Esophagus (tissue), 2 donors: ENCODE data around the gene KMT2E. TPM values are rescaled to one million over a fixed set of nuclear protein-coding genes. Genes with fewer than 3 reads are reported as not detected.
"Not testable (repeated sequence)": the region's sequence is repeated elsewhere in the genome, so short reads cannot be mapped to it uniquely, and the experiment has no call there.

Experiments used
- H3K27ac ChIP-seq, 2 donors: one replicate each; pipeline ENCODE4 v1.5.1; 2013; ENCODE audit warnings: low read depth in 2 of 2, mild to moderate bottlenecking in 2 of 2, inconsistent platforms in 1 of 2, low read length in 1 of 2, moderate library complexity in 1 of 2
- H3K27me3 ChIP-seq, 2 donors: one replicate each; pipeline ENCODE4 v1.6.1; 2013; ENCODE audit warnings: low read length in 2 of 2, control low read depth in 1 of 2, mild to moderate bottlenecking in 1 of 2; ENCODE audit not compliant: insufficient read depth in 2 of 2, control insufficient read depth in 1 of 2
- H3K36me3 ChIP-seq, 2 donors: one replicate each; pipeline ENCODE4 v1.6.1; 2013; ENCODE audit warnings: low read length in 1 of 2; ENCODE audit not compliant: control insufficient read depth in 2 of 2, insufficient read depth in 2 of 2
- H3K4me1 ChIP-seq, 2 donors: one replicate each; pipeline ENCODE4 v1.6.1; 2013; ENCODE audit warnings: low read length in 1 of 2; ENCODE audit not compliant: control insufficient read depth in 2 of 2, insufficient read depth in 2 of 2
- H3K4me3 ChIP-seq, 2 donors: one replicate each; pipeline ENCODE4 v1.5.1; 2013; ENCODE audit warnings: low read length in 2 of 2, mild to moderate bottlenecking in 2 of 2, low read depth in 1 of 2, moderate library complexity in 1 of 2
- H3K9me3 ChIP-seq, 2 donors: one replicate each; pipeline ENCODE4 v1.6.1; 2013; ENCODE audit warnings: mild to moderate bottlenecking in 2 of 2, low read depth in 1 of 2, low read length in 1 of 2, moderate library complexity in 1 of 2; ENCODE audit not compliant: control insufficient read depth in 2 of 2, insufficient read depth in 1 of 2
- WGBS, 2 donors: extraction: QIAGEN DNeasy Blood & Tissue Kit; methylation state at CpG; one replicate each; pipeline ENCODE4 v1.1.7; 2013; 5-methylcytosine and 5-hydroxymethylcytosine counted together
- polyA plus RNA-seq, 2 donors: library from polyadenylated mRNA; stranded (reverse); fragments of 200-250 nt; gene quantifications; one replicate each; pipeline ENCODE4 v1.2.3, GENCODE V29; 2013
- donor health status: healthy with polysubstance abuse.
- donor health status: Bipolar disorder and iron deficiency.

Gene KMT2E
- polyA plus RNA-seq, 2 donors, result 10.8 to 15.0 TPM

DNA sequence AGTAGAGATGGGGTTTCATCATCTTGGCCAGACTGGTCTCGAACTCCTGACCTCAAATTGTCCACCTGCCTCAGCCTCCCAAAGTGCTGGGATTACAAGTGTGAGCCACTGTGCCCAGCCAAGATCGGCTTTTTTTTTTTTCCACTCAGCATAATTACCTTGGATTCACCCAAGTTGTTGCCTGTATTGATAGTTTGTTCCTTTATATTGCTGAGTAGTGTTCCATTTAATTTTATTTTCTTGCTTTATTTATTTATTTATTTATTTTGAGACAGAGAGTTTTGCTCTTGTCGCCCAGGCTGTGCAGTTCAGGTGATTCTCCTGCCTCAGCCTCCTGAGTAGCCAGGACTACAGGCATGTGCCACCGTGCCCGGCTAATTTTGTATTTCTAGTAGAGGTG is 21.3 kb downstream of the KMT2E start:
- H3K27me3 ChIP-seq, result no peaks in the 10 kb centered on the region
- H3K36me3 ChIP-seq, result peaks cover 0 to 2% of the 10 kb centered on the region in 2 donors
- no peaks in the 10 kb centered on the region for H3K9me3 ChIP-seq
- H3K4me3 ChIP-seq, result no peak overlapping the region
- no peaks in the 10 kb centered on the region for H3K4me1 ChIP-seq
- 91 to 92% methylated on average over 5 of the region's 5 CpGs for WGBS, 2 donors
- H3K27ac ChIP-seq, result no peak overlapping the region

DNA sequence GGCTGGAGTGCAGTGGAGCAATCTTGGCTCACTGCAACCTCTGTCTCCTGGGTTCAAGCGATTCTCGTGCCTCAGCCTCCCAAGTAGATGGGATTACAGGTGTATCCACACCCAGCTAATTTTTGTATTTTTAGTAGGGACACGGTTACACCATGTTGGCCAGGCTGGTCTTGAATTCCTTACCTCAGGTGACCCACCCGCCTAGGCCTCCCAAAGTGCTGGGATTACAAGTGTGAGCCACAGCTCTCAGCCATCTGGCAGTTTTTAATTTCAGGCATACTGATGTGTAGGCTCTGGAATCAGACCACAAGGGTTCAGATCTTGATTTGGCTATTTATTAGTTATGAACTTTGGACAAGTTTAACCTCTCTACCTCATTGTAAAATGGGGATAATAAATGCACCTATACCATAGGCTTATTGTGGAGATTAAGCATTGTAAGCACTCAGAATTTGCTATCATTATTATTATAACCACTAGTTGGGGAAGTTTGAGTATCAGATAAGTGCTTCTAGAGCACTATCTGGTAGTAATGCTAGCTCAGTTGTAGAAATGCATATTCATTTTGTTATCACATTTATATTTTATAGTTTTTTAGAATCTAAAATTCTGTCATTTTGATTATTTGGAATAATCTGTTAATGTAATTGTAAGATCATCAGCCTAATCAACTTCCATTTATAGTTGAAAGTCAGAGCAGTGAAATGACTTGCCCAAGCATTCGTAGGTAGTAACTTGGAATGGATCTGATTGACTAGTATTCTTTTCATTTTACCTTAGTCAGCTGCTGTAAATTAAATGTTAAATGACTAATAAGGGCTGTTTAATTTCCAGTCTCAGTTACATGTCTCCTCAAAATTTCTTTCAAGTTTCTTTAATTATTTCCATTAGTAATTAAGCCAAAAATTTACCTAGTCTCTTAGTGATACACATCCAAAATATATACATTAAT is 22.5 kb downstream of the KMT2E start:
- H3K36me3 ChIP-seq, result peaks cover 0 to 6% of the 10 kb centered on the region in 2 donors
- H3K4me3 ChIP-seq, result no peak overlapping the region
- no peaks in the 10 kb centered on the region for H3K27me3 ChIP-seq
- no peaks in the 10 kb centered on the region for H3K4me1 ChIP-seq
- H3K27ac ChIP-seq, result no peak overlapping the region
- 55 to 69% methylated on average over 5 of the region's 5 CpGs for WGBS, 2 donors
- H3K9me3 ChIP-seq, result no peaks in the 10 kb centered on the region

DNA sequence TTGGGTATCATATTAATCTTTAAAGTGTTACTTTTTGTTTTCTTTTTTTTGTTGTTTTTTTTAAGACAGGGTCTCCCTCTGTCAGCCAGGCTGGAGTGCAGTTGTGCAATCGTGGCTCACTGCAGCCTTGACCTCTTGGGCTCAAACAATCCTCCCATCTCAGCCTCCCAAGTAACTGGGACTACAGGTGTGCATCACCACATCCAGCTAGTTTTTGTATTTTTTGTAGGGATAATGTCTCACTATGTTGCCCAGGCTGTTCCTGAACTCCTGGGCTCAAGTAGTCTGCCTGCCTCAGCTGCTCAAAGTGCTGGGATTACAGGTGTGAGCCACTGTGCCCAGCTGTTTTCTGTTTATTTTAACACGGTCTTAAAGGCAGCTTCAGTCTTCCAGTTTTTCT is 23.3 kb downstream of the KMT2E start:
- Histone ChIP-seq H3K27me3 (no peaks in the 10 kb centered on the region), H3K4me1 (no peaks in the 10 kb centered on the region)

DNA sequence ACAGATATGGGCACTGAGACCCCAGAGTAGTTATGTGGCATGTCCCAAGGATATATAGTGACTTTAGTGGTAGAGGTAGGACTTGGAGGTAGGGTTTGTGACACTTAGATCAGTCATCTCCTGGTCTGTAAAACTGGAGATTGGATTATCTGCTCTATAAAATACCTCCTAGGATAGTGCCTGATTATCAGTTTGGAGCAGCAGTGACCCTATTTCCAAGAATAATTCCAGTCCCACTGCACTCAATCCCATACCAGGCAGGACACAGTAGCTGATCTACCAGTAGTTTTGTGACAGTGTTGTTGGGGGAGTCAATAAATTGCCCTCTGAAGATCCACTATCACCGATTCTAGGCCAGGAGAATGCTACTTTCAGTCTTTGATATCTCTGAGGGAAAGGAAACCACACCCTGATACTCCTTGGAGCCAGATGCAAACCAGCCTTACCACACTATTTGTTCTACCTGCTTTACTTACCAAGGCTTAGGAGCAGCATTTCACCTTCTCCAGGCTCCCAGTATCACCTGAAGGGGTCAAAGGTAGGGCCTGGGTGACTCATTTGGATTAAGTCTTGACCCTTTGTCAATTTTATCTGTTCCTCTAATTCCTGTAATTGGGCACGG is 30.6 kb downstream of the KMT2E start:
- Histone ChIP-seq H3K27me3 (no peaks in the 10 kb centered on the region), H3K27ac (no peak overlapping the region), H3K4me3 (no peak overlapping the region), H3K9me3 (no peaks in the 10 kb centered on the region), H3K4me1 (peaks cover 0 to 3% of the 10 kb centered on the region in 2 donors), H3K36me3 (peaks cover 0 to 12% of the 10 kb centered on the region in 2 donors)
- WGBS, 2 donors, result 71 to 77% methylated on average over 2 of the region's 2 CpGs

More for the DNA sequence above, 23.3 kb downstream of the KMT2E start:
- H3K27ac ChIP-seq, result no peak overlapping the region
- H3K36me3 ChIP-seq, result peaks cover 0 to 6% of the 10 kb centered on the region in 2 donors
- 50 to 54% methylated on average over 2 of the region's 2 CpGs for WGBS, 2 donors
- no peaks in the 10 kb centered on the region for H3K9me3 ChIP-seq
- no peak overlapping the region for H3K4me3 ChIP-seq

DNA sequence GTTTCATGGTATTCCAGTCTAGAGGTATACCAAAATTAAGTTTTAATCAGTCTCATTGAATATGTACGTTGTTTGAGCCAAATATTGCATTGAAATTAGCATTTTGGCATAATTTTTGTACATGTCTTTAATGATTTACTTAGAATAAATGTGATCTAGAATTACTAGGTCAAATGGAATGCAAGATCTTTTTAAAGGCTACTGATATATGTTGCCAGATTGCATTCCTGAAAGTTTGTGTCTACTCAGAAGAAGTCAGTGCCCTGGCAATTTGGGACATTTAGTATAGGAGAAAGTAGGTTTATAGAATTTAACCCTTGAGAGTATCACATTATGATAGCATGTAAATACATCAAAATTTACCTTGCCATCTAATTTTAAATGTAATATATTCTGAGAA is 32.4 kb downstream of the KMT2E start:
- H3K27me3 ChIP-seq, result no peaks in the 10 kb centered on the region
- no peak overlapping the region for H3K4me3 ChIP-seq
- no peaks in the 10 kb centered on the region for H3K9me3 ChIP-seq
- peaks cover 0 to 9% of the 10 kb centered on the region in 2 donors for H3K36me3 ChIP-seq
- WGBS, 2 donors, result 25 to 52% methylated on average over 1 of the region's 1 CpG
- no peak overlapping the region for H3K27ac ChIP-seq
- peaks cover 0 to 3% of the 10 kb centered on the region in 2 donors for H3K4me1 ChIP-seq

DNA sequence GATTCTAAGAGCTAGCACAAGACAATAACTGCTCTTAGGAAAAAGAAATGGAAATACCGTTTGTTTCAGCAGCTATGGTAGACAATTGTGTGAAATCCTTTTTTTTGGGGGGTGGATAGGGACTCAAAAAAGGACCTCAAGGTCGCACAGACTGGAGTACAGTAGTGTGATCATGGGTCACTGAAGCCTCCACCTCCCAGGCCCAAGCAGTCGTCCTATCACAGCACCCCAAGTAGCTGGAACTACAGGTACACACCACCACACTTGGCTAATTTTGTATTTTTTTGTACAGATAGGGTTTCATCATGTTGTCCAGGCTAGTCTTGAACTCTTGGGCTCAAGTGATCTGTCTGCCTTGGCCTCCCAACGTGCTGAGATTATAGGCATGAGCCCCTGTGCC is 33.9 kb downstream of the KMT2E start:
- H3K36me3 ChIP-seq, result peaks cover 0 to 8% of the 10 kb centered on the region in 2 donors
- no peaks in the 10 kb centered on the region for H3K9me3 ChIP-seq
- H3K4me1 ChIP-seq, result peaks cover 0 to 3% of the 10 kb centered on the region in 2 donors
- no peak overlapping the region for H3K27ac ChIP-seq
- H3K27me3 ChIP-seq, result no peaks in the 10 kb centered on the region
- WGBS, 2 donors, result 80 to 87% methylated on average over 4 of the region's 4 CpGs
- H3K4me3 ChIP-seq, result no peak overlapping the region

DNA sequence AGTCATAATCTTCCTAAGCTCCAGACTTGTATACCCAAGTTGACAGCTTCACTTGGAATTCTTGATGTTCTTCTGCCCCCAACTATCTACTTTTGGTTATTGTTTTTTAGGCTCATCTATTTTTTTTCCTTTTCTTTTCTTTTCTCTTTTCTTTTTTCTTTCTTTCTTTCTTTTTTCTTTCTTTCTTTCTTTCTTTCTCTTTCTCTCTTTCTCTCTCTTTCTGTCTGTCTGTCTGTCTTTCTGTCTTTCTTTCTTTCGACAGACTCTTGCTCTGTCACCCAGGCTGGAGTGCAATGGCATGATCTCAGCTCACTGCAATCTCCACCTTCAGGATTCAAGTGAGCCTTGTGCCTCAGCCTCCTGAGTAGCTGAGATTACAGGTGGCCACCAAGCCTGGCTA is 36.5 kb downstream of the KMT2E start:
- Histone ChIP-seq H3K4me1 (no peaks in the 10 kb centered on the region), H3K4me3 (no peak overlapping the region), H3K27me3 (no peaks in the 10 kb centered on the region), H3K27ac (no peak overlapping the region), H3K9me3 (no peaks in the 10 kb centered on the region), H3K36me3 (peaks cover 0 to 2% of the 10 kb centered on the region in 2 donors)
- WGBS, 2 donors, result 96% methylated on average over 1 of the region's 1 CpG

DNA sequence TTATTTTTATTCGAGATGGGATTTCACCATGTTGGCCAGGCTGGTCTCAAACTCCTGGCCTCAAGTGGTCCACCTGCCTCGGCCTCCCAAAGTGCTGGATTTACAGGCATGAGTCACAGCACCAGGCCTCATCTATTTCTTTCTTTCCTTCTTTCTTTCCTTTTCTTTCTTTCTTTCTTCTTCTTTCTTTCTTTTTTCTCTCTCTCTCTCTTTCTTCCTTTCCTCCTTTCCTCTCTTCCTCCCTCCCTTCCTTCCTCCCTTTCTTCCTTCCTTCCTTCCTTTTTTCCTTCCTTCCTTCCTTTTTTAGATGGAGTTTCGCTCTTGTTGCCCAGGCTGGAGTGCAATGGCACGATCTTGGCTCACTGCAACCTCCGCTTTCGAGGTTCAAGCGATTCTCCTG is 36.9 kb downstream of the KMT2E start:
- H3K27me3 ChIP-seq, H3K4me1 ChIP-seq, H3K27ac ChIP-seq, H3K36me3 ChIP-seq, H3K4me3 ChIP-seq, H3K9me3 ChIP-seq: not testable (repeated sequence)
- 95 to 98% methylated on average over 7 of the region's 7 CpGs for WGBS, 2 donors

DNA sequence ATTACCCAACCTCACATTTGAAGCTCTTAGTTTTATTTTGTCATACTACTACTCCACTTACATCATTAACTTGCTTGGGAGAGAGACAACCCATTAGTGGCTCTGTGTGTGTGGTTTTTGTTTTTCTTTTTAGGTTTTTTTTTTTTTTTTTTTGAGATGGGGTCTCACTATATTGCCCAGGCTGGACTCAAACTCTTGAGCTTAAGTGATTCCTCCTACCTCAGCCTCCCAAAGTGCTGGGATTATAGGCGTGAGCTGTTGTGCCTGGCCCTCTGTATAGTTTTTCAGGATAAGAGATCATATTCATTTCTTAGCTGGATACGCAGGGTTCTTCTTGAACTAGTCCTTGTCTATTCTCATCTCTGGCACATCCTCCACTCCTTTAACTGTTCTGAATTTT is 41.1 kb downstream of the KMT2E start:
- Histone ChIP-seq H3K36me3 (no peaks in the 10 kb centered on the region), H3K27me3 (no peaks in the 10 kb centered on the region), H3K27ac (no peak overlapping the region), H3K4me1 (no peaks in the 10 kb centered on the region), H3K9me3 (no peaks in the 10 kb centered on the region), H3K4me3 (no peak overlapping the region)
- 94 to 99% methylated on average over 2 of the region's 2 CpGs for WGBS, 2 donors
